SK-N-SH (cell line): Measurements from ENCODE around the gene LMAN2. TPM values are rescaled to one million over a fixed set of nuclear protein-coding genes. Genes with fewer than 3 reads are reported as not detected.

Experiments
- CTCF ChIA-PET: fragments of 300-600, 350-600 bp; formaldehyde crosslinking; extraction: SDS; loops from one replicate; lab custom pipeline; 2021; lab: Yijun Ruan, JAX
- POLR2A ChIA-PET: fragments of 350-600 bp; sonication (Branson Sonifier 250); formaldehyde crosslinking; extraction: SDS; loops from one replicate; lab custom pipeline; 2020; ENCODE audit warnings: antibody characterized with exemption, inconsistent platforms; lab: Yijun Ruan, JAX
- DNase-seq: peaks from one replicate; pipeline ENCODE4 v3.0.0; 2012
- H2AFZ ChIP-seq: fragments of 200-600 bp; sonication (generic); 2 replicates; pipeline ENCODE4 v1.8.1; 2016; ENCODE audit warnings: antibody characterized with exemption, mild to moderate bottlenecking, low read depth
- H3F3A ChIP-seq: fragments of 200-600 bp; sonication (generic); replicated peaks from 2 replicates; pipeline ENCODE3; 2016; ENCODE audit warnings: antibody characterized with exemption, mild to moderate bottlenecking; ENCODE audit not compliant: insufficient read depth
- H3K27ac ChIP-seq, 2 experiments: fragments of 200-500 bp in 1 of 2; fragments of 200-600 bp in 1 of 2; sonication (Bioruptor generic) in 1 of 2; sonication (generic), shearing (Covaris generic) in 1 of 2; 2 replicates each; pipeline versions ENCODE4 v1.5.1 to v1.6.1; 2014 to 2016; ENCODE audit warnings: low read depth in 2 of 2, inconsistent platforms in 1 of 2, low read length in 1 of 2, mild to moderate bottlenecking in 1 of 2, mixed read lengths in 1 of 2
- H3K27me3 ChIP-seq: fragments of 200-600 bp; sonication (generic), shearing (Covaris generic); 2 replicates; pipeline ENCODE4 v1.6.1; 2016; ENCODE audit warnings: mixed run types; ENCODE audit not compliant: insufficient read depth
- H3K36me3 ChIP-seq, 2 experiments: fragments of 200-500 bp in 1 of 2; fragments of 200-600 bp in 1 of 2; sonication (Bioruptor generic) in 1 of 2; sonication (generic) in 1 of 2; replicated peaks in 1 of 2; 2 replicates each; pipeline versions ENCODE3 to v1.5.1; 2014 to 2016; ENCODE audit warnings: low read length in 1 of 2, mild to moderate bottlenecking in 1 of 2; ENCODE audit not compliant: insufficient read depth in 2 of 2, control insufficient read depth in 1 of 2
- H3K4me1 ChIP-seq, 2 experiments: fragments of 200-500 bp in 1 of 2; fragments of 200-600 bp in 1 of 2; sonication (Bioruptor generic) in 1 of 2; sonication (generic), shearing (Covaris generic) in 1 of 2; 2 replicates each; pipeline versions ENCODE4 v1.5.1 to v1.6.1; 2014 to 2016; ENCODE audit warnings: low read depth in 1 of 2, low read length in 1 of 2, mixed run types in 1 of 2; ENCODE audit not compliant: insufficient read depth in 2 of 2, control insufficient read depth in 1 of 2
- H3K4me2 ChIP-seq: fragments of 200-600 bp; sonication (generic), shearing (Covaris generic); 2 replicates; pipeline ENCODE4 v1.6.1; 2017; ENCODE audit warnings: mixed run types
- H3K4me3 ChIP-seq, 2 experiments: fragments of 200-500 bp in 1 of 2; fragments of 200-600 bp in 1 of 2; sonication (Bioruptor generic) in 1 of 2; sonication (generic), shearing (Covaris generic) in 1 of 2; 2 replicates each; pipeline versions ENCODE4 v1.5.1 to v1.8.1; 2014 to 2016; ENCODE audit warnings: low read depth in 2 of 2, inconsistent platforms in 1 of 2, low read length in 1 of 2, mild to moderate bottlenecking in 1 of 2, mixed read lengths in 1 of 2, moderate library complexity in 1 of 2
- H3K79me2 ChIP-seq: fragments of 200-600 bp; sonication (generic); 2 replicates; pipeline ENCODE4 v1.8.1; 2017; ENCODE audit warnings: mild to moderate bottlenecking; ENCODE audit not compliant: insufficient read depth
- H3K9ac ChIP-seq: fragments of 200-600 bp; sonication (generic); 2 replicates; pipeline ENCODE4 v1.6.1; 2017; ENCODE audit warnings: mixed run types
- H3K9me2 ChIP-seq: fragments of 200-600 bp; sonication (generic); 2 replicates; pipeline ENCODE4 v1.6.1; 2017; ENCODE audit warnings: mixed run types
- H3K9me3 ChIP-seq: fragments of 200-600 bp; sonication (generic); 2 replicates; pipeline ENCODE4 v1.6.1; 2017; ENCODE audit warnings: mixed run types, mild to moderate bottlenecking, moderate library complexity
- H4K20me1 ChIP-seq: fragments of 200-600 bp; sonication (generic); 2 replicates; pipeline ENCODE4 v1.6.1; 2017; ENCODE audit warnings: mild to moderate bottlenecking, mixed run types; ENCODE audit not compliant: insufficient read depth
- CHD2 ChIP-seq: fragments of 150-350 bp; IDR thresholded peaks from 2 replicates; pipeline ENCODE4 v1.6.1; 2018; ENCODE audit warnings: low read length; ENCODE audit not compliant: partially characterized antibody
- CTCF ChIP-seq: fragments of 200-600 bp; sonication (generic); IDR thresholded peaks from 2 replicates; pipeline ENCODE4 v1.6.1; 2017; ENCODE audit warnings: antibody characterized with exemption, mild to moderate bottlenecking, moderate library complexity
- ELF1 ChIP-seq: IDR thresholded peaks from 2 replicates; pipeline ENCODE4 v1.4.0; 2012
- IRF3 ChIP-seq: fragments of 150-350 bp; IDR thresholded peaks from 2 replicates; pipeline ENCODE4 v1.6.1; 2016; ENCODE audit warnings: mild to moderate bottlenecking, low read depth, low read length
- MAX ChIP-seq: IDR thresholded peaks from 2 replicates; pipeline ENCODE4 v1.4.0; 2012; ENCODE audit warnings: low read depth
- MEF2A ChIP-seq: IDR thresholded peaks from 2 replicates; pipeline ENCODE4 v1.4.0; 2012; ENCODE audit warnings: low read depth, borderline replicate concordance
- MXI1 ChIP-seq: IDR thresholded peaks from 2 replicates; pipeline ENCODE4 v1.6.1; 2012; ENCODE audit warnings: mild to moderate bottlenecking, low read depth, low read length, improper control_type of control experiment
- NRF1 ChIP-seq: IDR thresholded peaks from 2 replicates; pipeline ENCODE4 v1.6.1; 2012; ENCODE audit warnings: low read depth, mild to moderate bottlenecking, low read length
- POLR2AphosphoS5 ChIP-seq: IDR thresholded peaks from 2 replicates; pipeline ENCODE4 v1.6.1; 2012; ENCODE audit warnings: low read depth, low read length
- RAD21 ChIP-seq: IDR thresholded peaks from 2 replicates; pipeline ENCODE4 v1.6.1; 2012; ENCODE audit warnings: mild to moderate bottlenecking, low read length
- RFX5 ChIP-seq: IDR thresholded peaks from 2 replicates; pipeline ENCODE4 v1.6.1; 2012; ENCODE audit warnings: mild to moderate bottlenecking, improper control_type of control experiment, low read length
- TAF1 ChIP-seq: IDR thresholded peaks from 2 replicates; pipeline ENCODE4 v1.6.1; 2012; ENCODE audit warnings: low read depth, mild to moderate bottlenecking, low read length, moderate library complexity, borderline replicate concordance
- WGBS: methylation state at CpG from one replicate; pipeline ENCODE4 v1.1.6; 2017; ENCODE audit warnings: low lambda C conversion rate; 5-methylcytosine and 5-hydroxymethylcytosine counted together
- polyA plus RNA-seq, 3 experiments: library from polyadenylated mRNA; depleted of rRNA; stranded (reverse); fragments of >200 nt; gene quantifications; 2 replicates each; pipeline ENCODE4 v1.2.3, GENCODE V29; 2012

The LMAN2 gene
- polyA plus RNA-seq, 1 of the 3 experiments (the other 2 are of a cell fraction) = 500 TPM

- Histone ChIP-seq H3K4me2 (peak overlapping the region; percentile 80), H3K79me2 (no peaks in the 10 kb centered on the region), H4K20me1 (no peaks in the 10 kb centered on the region), H2AFZ (no peak overlapping the region), H3K27ac (no peak overlapping the region), H3K4me3 (peak overlapping the region in 1 of 2 experiments; percentile 50; a peak in 3 of 4 replicates), H3K27me3 (no peaks in the 10 kb centered on the region), H3K4me1 (peaks cover 11 to 44% of the 10 kb centered on the region in 2 experiments), H3F3A (peaks cover 15% of the 10 kb centered on the region), H3K9ac (no peak overlapping the region), H3K9me2 (no peaks in the 10 kb centered on the region), H3K36me3 (no peaks in the 10 kb centered on the region), H3K9me3 (no peaks in the 10 kb centered on the region)
- TF ChIP-seq MEF2A (no peak), RAD21 (no peak), POLR2AphosphoS5 (no peak), NRF1 (no peak), IRF3 (no peak), CHD2 (no peak), MXI1 (no peak)
- CTCF ChIA-PET = interaction anchor here (0.5 to 5.9 kb wide), 21 partner anchors 9 to 138 kb away, joined by 3 to 58 read pairs (median 4); partner anchors contain the start of gene SLC34A1
- 90% methylated on average over 10 of the region's 29 CpGs for WGBS
- DNase-seq = no peak
- POLR2A ChIA-PET = no interaction called here
Observed at GRCh38 chr5:177367981-177368868, 16.8 kb upstream of the LMAN2 start.

GRCh38 chr5:177367323-177367848 is 15.9 kb upstream of the LMAN2 start:
- POLR2A ChIA-PET = interaction anchor here (1.0 to 2.1 kb wide), 3 partner anchors 16 to 186 kb away, joined by 3 to 18 read pairs (median 4); partner anchors contain the start of gene LMAN2

More at GRCh38 chr5:177367323-177367848, 15.9 kb upstream of the LMAN2 start:
- peaks cover 11 to 46% of the 10 kb centered on the region in 2 experiments for H3K4me1 ChIP-seq
- CTCF ChIA-PET = interaction anchor here (0.7 to 5.9 kb wide), 12 partner anchors 14 to 134 kb away, joined by 3 to 58 read pairs (median 8); partner anchors contain the start of genes F12, LMAN2 and SLC34A1
- WGBS = 34% methylated on average over 19 of the region's 46 CpGs
- no peaks in the 10 kb centered on the region for H3K27me3 ChIP-seq
- peak overlapping the region; percentile 48 to 50 for H3K4me3 ChIP-seq
- H3K4me2 ChIP-seq = peak overlapping the region; percentile 80
- H3K9ac ChIP-seq = peak overlapping the region; percentile 29; the same call in 1 of the 2 replicates
- H4K20me1 ChIP-seq = no peaks in the 10 kb centered on the region
- H3K36me3 ChIP-seq = no peaks in the 10 kb centered on the region
- H3K9me2 ChIP-seq = no peaks in the 10 kb centered on the region
- no peak for TF ChIP-seq TAF1
- TF ChIP-seq RFX5 = no peak
- TF ChIP-seq CTCF = 0 out of 2 replicates have a peak, but pooled peaks have one; percentile 12
- TF ChIP-seq ELF1 = no peak
- no peak for TF ChIP-seq IRF3
- peak; percentile 94 for TF ChIP-seq MAX
- peak overlapping the region; percentile 89; the same call in 1 of the 2 replicates for H2AFZ ChIP-seq
- DNase-seq = no peak
- H3K9me3 ChIP-seq = no peaks in the 10 kb centered on the region
- peak overlapping the region in 1 of 2 experiments; percentile 62; a peak in 2 of 4 replicates for H3K27ac ChIP-seq
- peaks cover 15% of the 10 kb centered on the region for H3F3A ChIP-seq
- no peaks in the 10 kb centered on the region for H3K79me2 ChIP-seq
